CD14-positive monocyte (primary cell): ENCODE measurements around the gene EBP. TPM values are rescaled to one million over a fixed set of nuclear protein-coding genes. Genes with fewer than 3 reads are reported as not detected.
A peak's percentile ranks its signal among the peaks of the same experiment; 100 is the strongest.

Experiments
- DNase-seq, 3 donors: peaks; one replicate each; pipeline ENCODE4 v3.0.0-alpha.2; 2011 to 2022
- H2AFZ ChIP-seq: 2 replicates; pipeline ENCODE4 v1.6.0; 2012; ENCODE audit warnings: mild to moderate bottlenecking, low read depth, low read length, inconsistent platforms; ENCODE audit not compliant: insufficient read depth, poor library complexity, severe bottlenecking
- H3K27ac ChIP-seq, 2 donors: 1 replicate in 1 of 2; 2 replicates in 1 of 2; pipeline ENCODE4 v1.5.1; 2012 to 2013; ENCODE audit warnings: low read length in 2 of 2, control low read depth in 1 of 2, inconsistent platforms in 1 of 2, low read depth in 1 of 2, mild to moderate bottlenecking in 1 of 2
- H3K27me3 ChIP-seq, 2 donors: one replicate each; pipeline versions ENCODE4 v1.6.0 to v1.6.1; 2011 to 2013; ENCODE audit warnings: low read length in 2 of 2; ENCODE audit not compliant: control insufficient read depth in 2 of 2, insufficient read depth in 2 of 2
- H3K36me3 ChIP-seq, 2 donors: replicated peaks in 1 of 2; 1 replicate in 1 of 2; 2 replicates in 1 of 2; pipeline versions ENCODE4 v1.5.1 to v1.6.1; 2012 to 2013; ENCODE audit warnings: low read length in 2 of 2, control low read depth in 1 of 2, inconsistent platforms in 1 of 2, mild to moderate bottlenecking in 1 of 2; ENCODE audit not compliant: insufficient read depth in 2 of 2, control insufficient read depth in 1 of 2
- H3K4me1 ChIP-seq, 2 donors: 1 replicate in 1 of 2; 2 replicates in 1 of 2; pipeline versions ENCODE4 v1.5.1 to v1.6.1; 2012 to 2013; ENCODE audit warnings: low read length in 2 of 2, control low read depth in 1 of 2, inconsistent platforms in 1 of 2, mild to moderate bottlenecking in 1 of 2, moderate library complexity in 1 of 2; ENCODE audit not compliant: insufficient read depth in 2 of 2, control insufficient read depth in 1 of 2
- H3K4me2 ChIP-seq: replicated peaks from 2 replicates; pipeline ENCODE3; 2012; ENCODE audit warnings: low read length, moderate library complexity, mild to moderate bottlenecking; ENCODE audit not compliant: poor library complexity, severe bottlenecking; ENCODE audit errors: extremely low read depth
- H3K4me3 ChIP-seq, 3 experiments: fragments of 200-600 bp in 1 of 3; sonication (generic) in 1 of 3; replicated peaks in 1 of 3; 1 replicate in 2 of 3; 2 replicates in 1 of 3; pipeline ENCODE4 v1.5.1; 2011 to 2013; ENCODE audit warnings: low read length in 3 of 3, mild to moderate bottlenecking in 3 of 3, control low read depth in 2 of 3, low read depth in 2 of 3, inconsistent platforms in 1 of 3, moderate library complexity in 1 of 3
- H3K79me2 ChIP-seq: 2 replicates; pipeline ENCODE4 v1.6.0; 2012; ENCODE audit warnings: mild to moderate bottlenecking, control low read depth, inconsistent platforms, low read length, moderate library complexity; ENCODE audit not compliant: insufficient read depth
- H3K9ac ChIP-seq: 2 replicates; pipeline ENCODE4 v1.6.0; 2017; ENCODE audit warnings: low read length, mild to moderate bottlenecking; ENCODE audit not compliant: insufficient read depth, poor library complexity, severe bottlenecking
- H3K9me3 ChIP-seq, 2 donors: replicated peaks in 1 of 2; 1 replicate in 1 of 2; 2 replicates in 1 of 2; pipeline versions ENCODE4 v1.5.1 to v1.6.1; 2012 to 2013; ENCODE audit warnings: low read length in 2 of 2, control low read depth in 1 of 2; ENCODE audit not compliant: control insufficient read depth in 1 of 2, insufficient read depth in 1 of 2
- H4K20me1 ChIP-seq: 2 replicates; pipeline ENCODE4 v1.6.0; 2012; ENCODE audit warnings: mild to moderate bottlenecking, low read length, control low read depth, moderate library complexity; ENCODE audit not compliant: insufficient read depth
- H3K27ac Mint-ChIP-seq, 7 donors: one replicate each; pipeline ENCODE4 v1.8.0; 2020; ENCODE audit warnings: mild to moderate bottlenecking in 7 of 7, mixed read lengths in 7 of 7, moderate library complexity in 6 of 7, inconsistent platforms in 2 of 7
- H3K27me3 Mint-ChIP-seq, 3 donors: one replicate each; pipeline ENCODE4 v1.8.0; 2021 to 2022; ENCODE audit warnings: low read depth in 3 of 3, mild to moderate bottlenecking in 3 of 3, mixed read lengths in 3 of 3, moderate library complexity in 3 of 3, inconsistent platforms in 1 of 3
- H3K36me3 Mint-ChIP-seq, 2 donors: one replicate each; pipeline ENCODE4 v1.8.0; 2020; ENCODE audit warnings: mixed read lengths in 2 of 2, inconsistent platforms in 1 of 2, mild to moderate bottlenecking in 1 of 2
- H3K4me1 Mint-ChIP-seq: one replicate; pipeline ENCODE4 v1.8.0; 2020; ENCODE audit warnings: mild to moderate bottlenecking, mixed read lengths
- H3K4me3 Mint-ChIP-seq, 2 donors: one replicate each; pipeline ENCODE4 v1.8.0; 2020; ENCODE audit warnings: mild to moderate bottlenecking in 2 of 2, mixed read lengths in 2 of 2, moderate library complexity in 1 of 2
- H3K9me3 Mint-ChIP-seq, 7 donors: one replicate each; pipeline ENCODE4 v1.8.0; 2020 to 2022; ENCODE audit warnings: mixed read lengths in 7 of 7, mild to moderate bottlenecking in 6 of 7, moderate library complexity in 6 of 7, inconsistent platforms in 2 of 7
- CTCF ChIP-seq: fragments of 200-600 bp; IDR thresholded peaks from one replicate; pipeline ENCODE4 v1.8.0; 2022; ENCODE audit warnings: antibody characterized with exemption, mild to moderate bottlenecking
- WGBS: methylation state at CpG from one replicate; pipeline ENCODE4 v1.1.5; 2013; ENCODE audit warnings: missing lambda C conversion rate; ENCODE audit not compliant: insufficient coverage; 5-methylcytosine and 5-hydroxymethylcytosine counted together
- intact Hi-C, 2 donors: fragments of 100-400 bp; cut with micrococcal nuclease; formaldehyde crosslinking; loops; one replicate each; pipeline versions ENCODE4 v1.15.0 to v1.15.1; 2023
- polyA plus RNA-seq, 3 donors: library from polyadenylated mRNA; depleted of rRNA in 1 of 3; unstranded in 2 of 3; stranded (reverse) in 1 of 3; fragments of 300-500 nt in 2 of 3; fragments of >200 nt in 1 of 3; fragmentation: Illumina TruSeq in 2 of 3; gene quantifications; 1 replicate in 2 of 3; 2 replicates in 1 of 3; pipeline ENCODE4 v1.2.3, GENCODE V29; 2012 to 2021

EBP gene
- polyA plus RNA-seq, 3 donors: 47.2 to 59.5 (median 47.4) TPM

GRCh38 chrX:48509245-48509590 lies 12.4 kb upstream of the EBP start:
- H2AFZ ChIP-seq: peak overlapping the region; percentile 95
- 12% methylated on average over 6 of the region's 16 CpGs for WGBS

GRCh38 chrX:48509619-48510018 lies 12.0 kb upstream of the EBP start:
- Histone ChIP-seq H4K20me1 (no peaks in the 10 kb centered on the region), H3K27ac (no peak overlapping the region), H3K4me1 (peaks cover 11 to 12% of the 10 kb centered on the region in 2 donors), H3K9me3 (no peaks in the 10 kb centered on the region), H3K4me2 (peak overlapping the region; percentile 89), H3K9ac (peak overlapping the region; percentile 71), H3K79me2 (no peaks in the 10 kb centered on the region), H3K4me3 (peak overlapping the region in 1 of 3 experiments; percentile 72), H3K27me3 (no peaks in the 10 kb centered on the region), H2AFZ (peak overlapping the region; percentile 95), H3K36me3 (no peaks in the 10 kb centered on the region)
- peaks cover 0 to 9% (median 1%) of the 10 kb centered on the region in 7 donors for H3K9me3 Mint-ChIP-seq
- TF ChIP-seq CTCF: no peak
- DNase-seq: no peak
- peaks cover 3 to 9% of the 10 kb centered on the region in 2 donors for H3K36me3 Mint-ChIP-seq
- intact Hi-C loops: loop anchor here in 1 of 2 donors (2.0 kb wide), 1 partner anchor 33 kb away; the partner anchor contains the start of gene FTSJ1
- 79% methylated on average over 11 of the region's 11 CpGs for WGBS
- H3K27me3 Mint-ChIP-seq: peaks cover 0 to 5% (median 0%) of the 10 kb centered on the region in 3 donors
- H3K4me1 Mint-ChIP-seq: peaks cover 11% of the 10 kb centered on the region
- peak overlapping the region; percentile 87 to 88 for H3K4me3 Mint-ChIP-seq
- H3K27ac Mint-ChIP-seq: peak overlapping the region in 4 of 7 donors; percentile 53 to 75 (median 64)

More at GRCh38 chrX:48509245-48509590, 12.4 kb upstream of the EBP start:
- intact Hi-C loops: loop anchor here in 1 of 2 donors (2.0 kb wide), 1 partner anchor 32 kb away; the partner anchor contains the start of gene FTSJ1
- Histone ChIP-seq H3K79me2 (no peaks in the 10 kb centered on the region), H3K9me3 (no peaks in the 10 kb centered on the region), H3K27ac (peak overlapping the region in 1 of 2 donors; percentile 68), H3K9ac (peak overlapping the region; percentile 71), H3K4me1 (peaks cover 11 to 12% of the 10 kb centered on the region in 2 donors), H3K36me3 (no peaks in the 10 kb centered on the region), H3K4me3 (peak overlapping the region; percentile 68 to 76 (median 72)), H4K20me1 (no peaks in the 10 kb centered on the region), H3K4me2 (peak overlapping the region; percentile 89), H3K27me3 (no peaks in the 10 kb centered on the region)
- Mint-ChIP-seq H3K27me3 (peaks cover 0 to 8% (median 1%) of the 10 kb centered on the region in 3 donors), H3K9me3 (peaks cover 0 to 9% (median 1%) of the 10 kb centered on the region in 7 donors), H3K27ac (peak overlapping the region in 6 of 7 donors; percentile 23 to 75 (median 48)), H3K4me1 (peaks cover 11% of the 10 kb centered on the region), H3K36me3 (peaks cover 0 to 6% of the 10 kb centered on the region in 2 donors), H3K4me3 (peak overlapping the region; percentile 87 to 88)
- TF ChIP-seq CTCF: no peak
- DNase-seq: no peak
